K562 (cell line): Measurements from ENCODE around the gene GGT6. TPM values are rescaled to one million over a fixed set of nuclear protein-coding genes. Genes with fewer than 3 reads are reported as not detected.

Source experiments
- ATAC-seq: fragments of 200-7000 bp; cut with Tn5 transposase; 3 replicates; pipeline ENCODE4 v1.9.1; 2020; ENCODE audit warnings: moderate library complexity
- BruUV-seq: library from RNA; stranded (reverse); fragments of 400-500 nt; replicated peaks from 2 replicates; lab custom pipeline; 2021; lab: Mats Ljungman, UMichigan
- CTCF ChIA-PET: fragments of 300-600 bp; formaldehyde crosslinking; extraction: SDS; loops from one replicate; lab custom pipeline; 2021; ENCODE audit warnings: low intra/inter-chr PET ratio; lab: Yijun Ruan, JAX
- POLR2A ChIA-PET: fragments of 300-600, 350-650 bp; sonication (Branson Sonifier 250); formaldehyde crosslinking; extraction: SDS; loops from one replicate; lab custom pipeline; 2021; ENCODE audit warnings: antibody characterized with exemption, inconsistent platforms; lab: Yijun Ruan, JAX
- DNase-seq, 4 experiments: peaks; one replicate each; pipeline versions ENCODE4 v3.0.0 to v3.0.0-alpha.2; 2011 to 2018; ENCODE audit warnings: low spot score in 3 of 4, mixed read lengths in 3 of 4; ENCODE audit errors: extremely low read depth in 1 of 4
- FAIRE-seq: peaks from 2 replicates; lab custom pipeline; 2011; peaks lifted over from hg19 to GRCh38; lab: Jason Lieb, UNC
- H2AFZ ChIP-seq: 2 replicates; pipeline ENCODE4 v1.6.0; 2011; ENCODE audit warnings: low read depth, low read length, control low read depth, inconsistent platforms
- H3K27ac ChIP-seq: fragments of 200-600 bp; 3 replicates; pipeline ENCODE4 v1.8.0; 2011; ENCODE audit warnings: low read depth, mild to moderate bottlenecking, control low read depth, inconsistent platforms, low read length, moderate library complexity, mixed read lengths; ENCODE audit errors: extremely low read depth
- H3K27me3 ChIP-seq, 2 experiments: fragments of 300-600 bp in 1 of 2; 2 replicates in 1 of 2; 3 replicates in 1 of 2; pipeline versions ENCODE4 v1.6.0 to v1.8.0; 2011; ENCODE audit warnings: inconsistent platforms in 2 of 2, low read length in 2 of 2, mild to moderate bottlenecking in 1 of 2, mixed read lengths in 1 of 2, moderate library complexity in 1 of 2; ENCODE audit not compliant: control insufficient read depth in 2 of 2, insufficient read depth in 2 of 2
- H3K36me3 ChIP-seq: fragments of 300-600 bp; 3 replicates; pipeline ENCODE4 v1.8.0; 2011; ENCODE audit warnings: mild to moderate bottlenecking, low read length, inconsistent platforms; ENCODE audit not compliant: control insufficient read depth, insufficient read depth
- H3K4me1 ChIP-seq, 2 experiments: fragments of 200-600 bp in 1 of 2; replicated peaks in 1 of 2; 2 replicates in 1 of 2; 3 replicates in 1 of 2; pipeline versions ENCODE4 v1.5.1 to v1.8.0; 2011; ENCODE audit warnings: inconsistent platforms in 2 of 2, low read length in 2 of 2, mild to moderate bottlenecking in 1 of 2, mixed read lengths in 1 of 2, moderate library complexity in 1 of 2; ENCODE audit not compliant: control insufficient read depth in 2 of 2, insufficient read depth in 2 of 2
- H3K4me2 ChIP-seq: 2 replicates; pipeline ENCODE4 v1.6.1; 2011; ENCODE audit warnings: low read length, control low read depth, inconsistent platforms, mixed read lengths; ENCODE audit not compliant: insufficient read depth
- H3K4me3 ChIP-seq: fragments of 200-600 bp; sonication (generic), shearing (Covaris generic); 2 replicates; pipeline ENCODE4 v1.5.1; 2016; ENCODE audit warnings: control low read depth, inconsistent platforms
- H3K79me2 ChIP-seq: fragments of 200-600 bp; 3 replicates; pipeline ENCODE4 v1.8.0; 2011; ENCODE audit warnings: low read length, inconsistent platforms; ENCODE audit not compliant: control insufficient read depth, insufficient read depth
- H3K9ac ChIP-seq, 2 experiments: 2 replicates each; pipeline versions ENCODE4 v1.6.0 to v1.6.1; 2011; ENCODE audit warnings: low read depth in 2 of 2, low read length in 2 of 2, control low read depth in 1 of 2, inconsistent platforms in 1 of 2, mild to moderate bottlenecking in 1 of 2, mixed read lengths in 1 of 2; ENCODE audit not compliant: insufficient read depth in 1 of 2
- H3K9me1 ChIP-seq: one replicate; pipeline ENCODE4 v1.6.0; 2011; ENCODE audit warnings: inconsistent platforms, mild to moderate bottlenecking, low read length, moderate library complexity; ENCODE audit not compliant: control insufficient read depth, insufficient read depth
- H3K9me3 ChIP-seq: replicated peaks from 2 replicates; pipeline ENCODE4 v1.5.1; 2011; ENCODE audit warnings: low read depth, low read length, inconsistent platforms; ENCODE audit not compliant: control insufficient read depth, insufficient read depth
- H4K20me1 ChIP-seq: replicated peaks from 2 replicates; pipeline ENCODE4 v1.6.1; 2011; ENCODE audit warnings: low read length, inconsistent platforms, mixed read lengths; ENCODE audit not compliant: control insufficient read depth, insufficient read depth
- CBFA2T2 ChIP-seq: fragments of 450-650 bp; conservative IDR thresholded peaks from 2 replicates; pipeline ENCODE4 v1.6.1; 2017; ENCODE audit warnings: mild to moderate bottlenecking
- ELF1 ChIP-seq: fragments of 200-800 bp; sonication (Bioruptor generic); IDR thresholded peaks from 2 replicates; pipeline ENCODE4 v1.6.1; 2016; ENCODE audit warnings: missing genetic modification characterization, missing compliant biosample characterization
- HLTF ChIP-seq: fragments of 450-650 bp; IDR thresholded peaks from 2 replicates; pipeline ENCODE4 v1.6.1; 2016
- IFI16 ChIP-seq: fragments of 250-450 bp; sonication (Bioruptor Pico); IDR thresholded peaks from 2 replicates; pipeline ENCODE4 v2.1.2; 2022; ENCODE audit warnings: mild to moderate bottlenecking, inconsistent platforms
- JUND ChIP-seq, 2 experiments: IDR thresholded peaks; 2 replicates in 1 of 2; 3 replicates in 1 of 2; pipeline ENCODE4 v1.6.1; 2011; ENCODE audit warnings: borderline replicate concordance in 2 of 2, low read depth in 2 of 2, low read length in 2 of 2, improper control_type of control experiment in 1 of 2, missing biosample characterization in 1 of 2, missing genetic modification characterization in 1 of 2, missing genetic modification reagents in 1 of 2
- KLF16 ChIP-seq: IDR thresholded peaks from 2 replicates; pipeline ENCODE4 v1.6.1; 2016; ENCODE audit warnings: antibody characterized with exemption
- MAFF ChIP-seq: IDR thresholded peaks from 2 replicates; pipeline ENCODE4 v1.6.1; 2012; ENCODE audit warnings: low read length, improper control_type of control experiment
- MEF2D ChIP-seq: conservative IDR thresholded peaks from 2 replicates; pipeline ENCODE4 v1.6.1; 2016; ENCODE audit warnings: low read depth, missing genetic modification characterization, missing compliant biosample characterization
- NCOR1 ChIP-seq: fragments of 450-650 bp; IDR thresholded peaks from 2 replicates; pipeline ENCODE4 v1.6.1; 2016; ENCODE audit warnings: mild to moderate bottlenecking, moderate library complexity
- NFIC ChIP-seq: fragments of 450-650 bp; IDR thresholded peaks from 2 replicates; pipeline ENCODE4 v1.6.1; 2017; ENCODE audit warnings: mild to moderate bottlenecking, inconsistent platforms
- PKNOX1 ChIP-seq: fragments of 450-650 bp; IDR thresholded peaks from 2 replicates; pipeline ENCODE4 v1.6.1; 2016
- SFPQ ChIP-seq: fragments of 200-400 bp; formaldehyde crosslinking; IDR thresholded peaks from 2 replicates; pipeline ENCODE4 v1.6.1; 2017; ENCODE audit warnings: mild to moderate bottlenecking, low read depth, low read length, moderate library complexity
- SMARCA4 ChIP-seq: fragments of 450-650 bp; IDR thresholded peaks from 2 replicates; pipeline ENCODE4 v1.6.1; 2016
- SMC3 ChIP-seq: conservative IDR thresholded peaks from 2 replicates; pipeline ENCODE4 v1.6.1; 2011; ENCODE audit warnings: low read depth, low read length, improper control_type of control experiment; ENCODE audit not compliant: insufficient read depth
- SOX6 ChIP-seq: fragments of 450-650 bp; IDR thresholded peaks from 2 replicates; pipeline ENCODE4 v1.6.1; 2014; ENCODE audit warnings: mild to moderate bottlenecking
- TEAD4 ChIP-seq, 2 experiments: sonication (generic) in 1 of 2; formaldehyde crosslinking in 1 of 2; IDR thresholded peaks; 2 replicates each; pipeline versions ENCODE4 v1.6.1 to v1.8.0; 2012 to 2022; ENCODE audit warnings: borderline replicate concordance in 1 of 2, inconsistent platforms in 1 of 2, low read length in 1 of 2, mild to moderate bottlenecking in 1 of 2, missing genetic modification reagents in 1 of 2
- THRAP3 ChIP-seq: fragments of 450-650 bp; IDR thresholded peaks from 2 replicates; pipeline ENCODE4 v1.6.1; 2016; ENCODE audit warnings: mild to moderate bottlenecking, inconsistent platforms, borderline replicate concordance
- TRIM24 ChIP-seq, 2 experiments: fragments of 450-650 bp; IDR thresholded peaks; 2 replicates each; pipeline ENCODE4 v1.6.1; 2016
- TSC22D4 ChIP-seq: fragments of 450-650 bp; IDR thresholded peaks from 2 replicates; pipeline ENCODE4 v1.6.1; 2016; ENCODE audit warnings: missing genetic modification characterization, missing biosample characterization, control low read depth
- ZNF324 ChIP-seq: fragments of 250-450 bp; sonication (Bioruptor Pico); IDR thresholded peaks from 2 replicates; pipeline ENCODE4 v1.4.0; 2020; ENCODE audit warnings: mild to moderate bottlenecking
- ZNF561 ChIP-seq: fragments of 450-650 bp; formaldehyde crosslinking; conservative IDR thresholded peaks from 2 replicates; pipeline ENCODE4 v1.4.0; 2020; ENCODE audit warnings: mild to moderate bottlenecking, moderate library complexity
- WGBS: fragments of 100-300 bp; shearing (Covaris generic); methylation state at CpG from one replicate; pipeline ENCODE4 v1.1.6; 2016; ENCODE audit warnings: low coverage, mixed read lengths; ENCODE audit not compliant: insufficient coverage; ENCODE audit errors: missing lambda C conversion rate; 5-methylcytosine and 5-hydroxymethylcytosine counted together
- in situ Hi-C: fragments of 300-500 bp; cut with MboI; formaldehyde crosslinking; loops from 4 replicates; pipeline ENCODE4 v1.15.0; 2018; ENCODE audit warnings: inconsistent platforms, mixed read lengths
- intact Hi-C: fragments of 100-400 bp; cut with micrococcal nuclease; formaldehyde crosslinking; loops from 2 replicates; pipeline ENCODE4 v1.14.2; 2022
- polyA plus RNA-seq, 8 experiments: library from polyadenylated mRNA; depleted of rRNA in 4 of 8; stranded (reverse) in 5 of 8; unstranded in 3 of 8; fragments of >200 nt; fragmentation: Nextera tagmentation in 2 of 8; fragmentation: Illumina TruSeq in 1 of 8; extraction: Ambion mirVana in 2 of 8; extraction: Trizol in 1 of 8; gene quantifications; 2 replicates each; pipeline versions ENCODE4 v1.2.1 to v1.2.3, GENCODE V29; 2011 to 2014; ENCODE audit warnings: inconsistent platforms in 1 of 8, missing spikeins in 1 of 8
- total RNA-seq, 7 experiments: library from RNA; depleted of rRNA in 6 of 7; stranded (reverse); fragments of >200 nt in 6 of 7; fragmentation: Illumina TruSeq in 2 of 7; extraction: Trizol in 2 of 7; gene quantifications; 2 replicates each; pipeline versions ENCODE4 v1.2.1 to v1.2.3, GENCODE V29; 2011 to 2021; ENCODE audit warnings: low replicate concordance in 1 of 7
- TF ChIP-seq, protein P1 (sequence below): fragments of 450-650 bp; IDR thresholded peaks from 2 replicates; pipeline ENCODE4 v1.6.1; 2016; ENCODE audit warnings: low read depth, mild to moderate bottlenecking, moderate library complexity

Gene GGT6
- total and polyA plus RNA-seq, 9 of the 15 experiments (the other 6 are each of a cell fraction or from before 2014, with no cell fraction given): 0.09 TPM; not detected in 8

DNA sequence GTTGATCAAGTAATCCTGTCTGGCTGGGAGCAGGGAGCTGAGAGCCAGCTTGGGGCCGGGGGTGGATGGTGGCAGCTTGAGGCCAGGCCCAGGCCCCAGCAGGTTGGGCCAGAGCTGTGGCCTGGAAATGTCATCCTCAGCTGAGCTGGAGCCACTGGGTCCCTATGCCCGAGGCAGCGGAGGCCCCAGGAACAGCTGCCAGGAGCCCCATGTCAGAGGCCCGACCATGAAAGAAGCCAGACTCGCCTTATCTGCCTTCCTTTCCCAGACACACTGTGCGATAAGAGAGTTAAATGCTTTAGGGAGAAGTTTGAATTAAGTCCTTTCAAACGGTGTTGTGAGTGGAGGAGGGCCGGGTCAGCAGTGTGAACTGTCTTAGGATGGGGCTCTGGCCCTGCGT lies 27.4 kb upstream of the GGT6 start:
- BruUV-seq: no TSS peak
- H4K20me1 ChIP-seq: peaks cover 7% of the 10 kb centered on the region; the same call in 1 of the 2 replicates
- H3K4me2 ChIP-seq: no peak overlapping the region
- H3K4me3 ChIP-seq: no peak overlapping the region
- peak; percentile 51 for ATAC-seq
- H3K79me2 ChIP-seq: no peaks in the 10 kb centered on the region
- no peak for FAIRE-seq
- peaks cover 6 to 25% of the 10 kb centered on the region in 2 experiments; a peak in 4 of 5 replicates for H3K4me1 ChIP-seq
- 3% methylated on average over 5 of the region's 9 CpGs for WGBS
- H3K36me3 ChIP-seq: no peaks in the 10 kb centered on the region
- peak in 1 of 4 experiments; percentile 40 for DNase-seq
- H3K9me1 ChIP-seq: no peaks in the 10 kb centered on the region
- no peaks in the 10 kb centered on the region for H3K9me3 ChIP-seq
- peak overlapping the region in 1 of 2 experiments; percentile 50; a peak in 1 of 4 replicates for H3K9ac ChIP-seq
- intact Hi-C loops: no loop called here
- no peak overlapping the region for H3K27ac ChIP-seq
- ChIA-PET CTCF (no interaction called here), POLR2A (interaction anchor here (0.5 to 1.1 kb wide), 2 partner anchors 10 to 71 kb away, joined by 3 to 4 read pairs; no protein-coding TSS in a partner anchor)
- H2AFZ ChIP-seq: no peak overlapping the region
- in situ Hi-C loops: no loop called here
- H3K27me3 ChIP-seq: peaks cover 7 to 79% of the 10 kb centered on the region in 2 experiments; a peak in 4 of 5 replicates
- 0 out of 4 replicates have a peak, but pooled peaks of 1 of the 2 experiments have one; percentile 12 for TF ChIP-seq TRIM24 (IDR thresholded peaks at IDR 0.05)
- TF ChIP-seq JUND (IDR thresholded peaks at IDR 0.05; ENCODE audit: borderline replicate concordance, low read depth, low read length): no peak
- no peak for TF ChIP-seq JUND (tag; IDR thresholded peaks at IDR 0.05; ENCODE audit: borderline replicate concordance, low read depth, low read length)
- TF ChIP-seq SFPQ: no peak
- TF ChIP-seq, protein P1, sequence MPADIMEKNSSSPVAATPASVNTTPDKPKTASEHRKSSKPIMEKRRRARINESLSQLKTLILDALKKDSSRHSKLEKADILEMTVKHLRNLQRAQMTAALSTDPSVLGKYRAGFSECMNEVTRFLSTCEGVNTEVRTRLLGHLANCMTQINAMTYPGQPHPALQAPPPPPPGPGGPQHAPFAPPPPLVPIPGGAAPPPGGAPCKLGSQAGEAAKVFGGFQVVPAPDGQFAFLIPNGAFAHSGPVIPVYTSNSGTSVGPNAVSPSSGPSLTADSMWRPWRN: no peak
- TF ChIP-seq PKNOX1: 0 out of 2 replicates have a peak, but pooled peaks have one; percentile 30
- no peak for TF ChIP-seq SMC3
- no peak for TF ChIP-seq ELF1
- TF ChIP-seq SOX6: no peak
- peak; percentile 50; the same call in 1 of the 2 replicates for TF ChIP-seq NFIC
- peak; percentile 76 for TF ChIP-seq TEAD4 (IDR thresholded peaks at IDR 0.05; ENCODE audit: low read length)
- TF ChIP-seq TEAD4 (CRISPR knock-in tag; IDR thresholded peaks at IDR 0.05; ENCODE audit: borderline replicate concordance): no peak
- peak; percentile 67; the same call in 1 of the 2 replicates for TF ChIP-seq KLF16
- no peak for TF ChIP-seq MEF2D (tag)
- no peak for TF ChIP-seq SMARCA4
- TF ChIP-seq ZNF561 (CRISPR knock-in tag): no peak
- 0 out of 2 replicates have a peak, but pooled peaks have one; percentile 22 for TF ChIP-seq NCOR1
- no peak for TF ChIP-seq THRAP3
- TF ChIP-seq MAFF: no peak
- no peak for TF ChIP-seq TSC22D4
- no peak for TF ChIP-seq IFI16
- TF ChIP-seq HLTF: no peak
- TF ChIP-seq ZNF324 (CRISPR knock-in tag): no peak
- peak; percentile 69 for TF ChIP-seq CBFA2T2
